AG09319 (cell line): ENCODE data around the gene ARHGEF11.

Experiments used
- DNase-seq: peaks from one replicate; pipeline ENCODE4 v3.0.0-alpha.2; 2010; ENCODE audit warnings: low read depth; ENCODE audit errors: extremely low read depth
- TF ChIP-seq, protein P1 (sequence below): IDR thresholded peaks from 2 replicates; pipeline ENCODE4 v1.5.1; 2011; ENCODE audit warnings: low read depth, mild to moderate bottlenecking, inconsistent platforms, low read length, moderate library complexity

Gene ARHGEF11

DNA sequence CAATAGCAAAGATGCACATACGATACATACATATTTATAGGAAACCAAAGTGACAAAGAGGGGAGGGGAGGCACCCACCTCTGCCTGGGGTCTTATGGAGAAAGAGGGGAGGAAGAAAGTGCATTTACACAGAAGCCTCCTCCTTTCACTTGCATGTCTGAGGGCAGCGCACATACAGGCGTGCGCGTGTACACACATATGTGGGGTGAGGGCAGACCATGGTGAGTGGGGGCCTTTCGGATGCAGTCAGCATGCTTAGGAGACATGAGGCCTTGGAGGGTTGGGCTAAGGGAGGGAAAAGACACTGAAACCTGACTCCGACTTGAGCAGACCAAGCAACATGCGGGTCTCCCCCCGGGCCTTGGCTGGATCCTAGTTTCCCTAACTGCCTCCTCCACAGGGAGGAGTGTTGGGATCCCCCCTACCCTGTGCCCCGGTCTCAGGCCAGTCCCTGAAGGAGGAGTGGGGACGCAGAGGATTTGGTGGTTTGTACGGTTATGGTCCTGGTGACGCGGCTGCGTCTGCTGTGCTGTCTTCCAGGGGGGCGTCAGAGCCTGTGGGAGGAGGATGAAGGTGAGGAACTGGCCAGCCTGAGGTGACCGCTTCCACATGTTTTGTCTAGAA, 109.9 kb downstream of the ARHGEF11 start:
- no peak for DNase-seq
- TF ChIP-seq, protein P1, sequence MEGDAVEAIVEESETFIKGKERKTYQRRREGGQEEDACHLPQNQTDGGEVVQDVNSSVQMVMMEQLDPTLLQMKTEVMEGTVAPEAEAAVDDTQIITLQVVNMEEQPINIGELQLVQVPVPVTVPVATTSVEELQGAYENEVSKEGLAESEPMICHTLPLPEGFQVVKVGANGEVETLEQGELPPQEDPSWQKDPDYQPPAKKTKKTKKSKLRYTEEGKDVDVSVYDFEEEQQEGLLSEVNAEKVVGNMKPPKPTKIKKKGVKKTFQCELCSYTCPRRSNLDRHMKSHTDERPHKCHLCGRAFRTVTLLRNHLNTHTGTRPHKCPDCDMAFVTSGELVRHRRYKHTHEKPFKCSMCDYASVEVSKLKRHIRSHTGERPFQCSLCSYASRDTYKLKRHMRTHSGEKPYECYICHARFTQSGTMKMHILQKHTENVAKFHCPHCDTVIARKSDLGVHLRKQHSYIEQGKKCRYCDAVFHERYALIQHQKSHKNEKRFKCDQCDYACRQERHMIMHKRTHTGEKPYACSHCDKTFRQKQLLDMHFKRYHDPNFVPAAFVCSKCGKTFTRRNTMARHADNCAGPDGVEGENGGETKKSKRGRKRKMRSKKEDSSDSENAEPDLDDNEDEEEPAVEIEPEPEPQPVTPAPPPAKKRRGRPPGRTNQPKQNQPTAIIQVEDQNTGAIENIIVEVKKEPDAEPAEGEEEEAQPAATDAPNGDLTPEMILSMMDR, result no peak

DNA sequence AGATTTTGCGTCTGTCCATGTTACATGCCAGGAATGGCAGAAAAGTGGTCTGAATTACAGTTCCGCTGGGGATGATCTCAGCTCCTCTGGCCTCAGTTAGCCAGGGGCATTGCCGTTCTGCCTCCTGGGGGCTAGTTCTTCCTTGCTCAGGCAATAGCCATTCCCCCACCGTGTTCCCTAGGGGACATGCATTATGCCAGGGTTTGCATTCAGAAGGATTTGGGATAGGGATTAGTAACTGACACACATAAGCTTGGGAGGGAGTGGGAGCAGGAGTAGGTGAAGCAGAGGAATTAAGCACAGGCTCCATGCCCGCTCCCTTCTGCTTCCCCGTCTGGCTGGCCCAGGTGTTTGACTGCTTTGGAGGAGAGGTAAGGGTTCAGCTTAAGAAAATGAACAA, 112.4 kb downstream of the ARHGEF11 start:
- DNase-seq, result no peak
- TF ChIP-seq, protein P1, result no peak

DNA sequence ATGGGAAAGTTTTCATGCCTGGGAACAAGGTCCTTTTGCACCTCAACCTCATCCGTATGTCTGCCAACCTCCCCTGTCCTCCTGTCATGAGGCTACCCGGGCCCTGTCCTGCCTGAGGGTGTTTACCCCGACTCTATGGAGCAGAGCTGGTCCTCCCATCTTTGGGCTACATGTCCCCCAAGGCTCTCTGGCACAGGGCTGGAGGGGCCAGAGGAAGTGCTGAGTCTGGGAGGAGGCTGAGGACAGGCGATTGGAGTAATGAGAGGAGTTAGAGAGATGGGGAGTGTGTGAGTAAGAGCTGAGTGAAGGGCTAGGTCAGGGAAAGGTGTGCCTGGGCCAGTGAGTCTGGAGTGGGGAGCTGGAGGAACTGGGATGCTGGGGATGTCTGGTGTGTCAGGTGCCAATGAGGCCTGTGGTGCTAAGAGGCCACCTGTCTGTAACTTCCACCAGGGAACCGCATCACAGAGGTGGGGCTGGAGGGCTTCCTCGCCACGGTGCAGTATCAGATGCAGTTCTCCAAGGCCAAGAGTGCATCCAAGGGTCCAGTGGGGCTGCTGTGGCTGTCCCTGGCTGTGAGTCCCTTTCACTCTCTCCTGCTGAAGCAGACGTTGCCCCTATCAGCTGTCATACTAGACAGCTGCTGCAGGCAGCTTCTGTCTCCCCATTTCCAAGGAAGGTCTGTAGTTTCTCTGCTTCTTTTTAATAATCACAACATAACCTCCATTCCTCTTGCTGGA, 113.4 kb downstream of the ARHGEF11 start:
- no peak for DNase-seq
- TF ChIP-seq, protein P1, result no peak

DNA sequence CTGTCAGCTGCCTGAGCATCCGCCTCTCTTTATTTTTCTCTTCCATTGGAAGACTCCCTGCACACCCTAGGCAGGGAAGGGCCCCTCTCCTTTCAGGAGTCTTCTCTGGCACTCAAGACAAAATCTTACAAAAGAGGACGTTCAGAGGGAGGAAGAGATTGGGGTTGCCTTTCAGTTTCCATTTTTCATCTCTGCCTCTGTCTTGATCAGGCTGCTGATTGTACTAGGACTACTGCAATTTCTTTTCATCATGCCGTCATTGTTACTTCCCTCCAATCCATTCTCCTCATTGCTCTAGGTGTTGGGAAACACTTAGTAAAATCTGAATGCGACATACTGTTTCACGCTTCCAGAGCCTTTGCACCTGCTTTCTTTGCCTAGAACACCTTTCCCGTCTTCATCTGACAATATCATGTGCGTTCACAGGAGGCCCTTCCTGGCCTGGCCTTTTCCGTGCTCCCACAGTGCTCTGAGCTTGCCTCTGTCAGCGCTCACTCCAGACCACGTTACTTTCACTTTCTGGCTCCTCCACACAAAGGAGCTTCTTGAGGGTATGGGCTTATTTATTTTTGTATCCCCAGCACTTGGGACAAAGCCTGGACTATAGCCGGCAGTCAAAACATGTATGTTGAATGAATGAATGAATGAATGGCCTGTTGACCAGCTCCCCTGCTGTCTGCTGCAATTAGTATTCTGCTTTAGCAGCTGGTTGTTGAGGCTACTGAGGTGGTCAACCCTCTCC, 114.2 kb downstream of the ARHGEF11 start:
- DNase-seq, result no peak
- TF ChIP-seq, protein P1, result no peak

DNA sequence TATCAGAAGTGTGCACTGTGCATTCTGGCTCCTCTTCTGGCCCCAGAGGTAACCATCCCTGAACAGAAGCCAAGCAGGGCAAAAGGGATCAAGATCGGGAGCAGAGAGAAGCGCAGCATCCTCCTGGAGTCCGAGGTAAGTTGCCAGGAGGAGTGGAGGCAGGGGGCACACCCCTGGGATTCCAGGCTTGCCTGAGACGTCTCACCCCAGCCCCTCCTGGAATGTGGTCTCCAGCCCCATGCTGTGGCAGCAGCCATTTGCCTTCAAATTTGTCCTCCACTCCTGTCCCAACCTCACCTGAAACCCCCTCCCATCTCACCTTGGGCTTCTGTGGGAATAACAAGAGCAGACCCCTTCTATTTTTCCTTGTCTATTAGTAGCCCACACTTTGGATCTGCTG, 115.1 kb downstream of the ARHGEF11 start:
- TF ChIP-seq, protein P1, result no peak

DNA sequence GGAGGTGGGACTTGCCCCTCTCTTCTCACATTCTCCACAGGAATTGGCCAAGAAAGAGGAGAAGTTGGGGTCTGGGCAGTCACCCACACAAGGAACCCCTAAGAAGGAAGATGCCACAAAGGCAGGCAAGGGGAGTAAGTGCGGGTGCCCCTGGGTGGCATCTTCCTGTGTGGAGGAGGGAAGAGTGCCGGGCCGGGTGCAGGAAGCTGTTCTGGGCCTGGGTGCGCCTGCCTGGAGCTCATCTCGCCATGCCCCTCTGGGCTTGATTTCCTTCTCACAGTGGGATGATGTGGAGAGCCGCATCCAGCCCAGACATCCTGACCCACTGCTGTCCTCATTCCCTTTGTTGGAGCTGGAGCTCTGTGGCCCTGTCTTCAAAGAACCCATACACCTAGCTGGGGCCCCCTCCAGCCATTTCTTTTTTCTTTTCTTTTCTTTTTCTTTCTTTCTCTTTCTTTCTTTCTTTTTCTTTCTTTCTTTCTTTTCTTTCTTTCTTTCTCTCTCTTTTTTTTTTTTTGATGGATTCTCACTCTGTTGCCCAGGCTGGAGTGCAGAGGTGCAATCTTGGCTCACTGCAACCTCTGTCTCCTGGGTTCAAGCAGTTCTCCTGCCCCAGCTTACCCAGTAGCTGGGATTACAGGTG, 115.8 kb downstream of the ARHGEF11 start:
- DNase-seq, result no peak
- TF ChIP-seq, protein P1, result no peak

More for the DNA sequence above, 115.1 kb downstream of the ARHGEF11 start:
- DNase-seq, result no peak
